Mammary microvascular endothelial cell (primary cell): ENCODE measurements around the gene DPPA4. TPM values are rescaled to one million over a fixed set of nuclear protein-coding genes. Genes with fewer than 3 reads are reported as not detected.

Source experiments
- total RNA-seq: library from RNA; depleted of rRNA; stranded (reverse); fragments of >200 nt; gene quantifications from 2 replicates; pipeline ENCODE4 v1.2.3, GENCODE V29; 2015

Gene DPPA4
- total RNA-seq: not detected in 2 replicates

GRCh38 chr3:109337393-109337792 is at the start of gene DPPA4:
Gene DPPA4, minus strand, starts transcription at chr3:109337546. Its CDS starts 29 bp downstream, at chr3:109337517.

GRCh38 chr3:109316162-109316730 is 21.1 kb downstream of the DPPA4 start, which contains the start of gene DPPA2:
Gene DPPA2, minus strand, starts transcription at chr3:109316517. Its CDS starts 1,975 bp downstream, at chr3:109314542.

Other genes starting within 250 kb of the DPPA4 start
- not detected in 2 replicates for gene MORC1, start 219.4 kb downstream of the DPPA4 start, total RNA-seq
- gene C3orf85, start 200.8 kb downstream of the DPPA4 start, total RNA-seq: not detected in 2 replicates
- not detected in 2 replicates for gene DPPA2, start 21.0 kb downstream of the DPPA4 start, total RNA-seq